Spleen (tissue), 11 donors: ENCODE measurements around the gene SH2D7. TPM values are rescaled to one million over a fixed set of nuclear protein-coding genes. Genes with fewer than 3 reads are reported as not detected.

Experiments used
- DNase-seq: peaks from one replicate; pipeline ENCODE4 v3.0.0-alpha.2; 2020
- H3K27ac ChIP-seq, 8 donors: fragments of 200-600 bp; sonication (generic) in 7 of 8; 1 replicate in 4 of 8; 2 replicates in 4 of 8; pipeline versions ENCODE4 v1.5.0 to v1.8.0; 2016 to 2021; ENCODE audit warnings: inconsistent platforms in 4 of 8, mild to moderate bottlenecking in 4 of 8, moderate library complexity in 1 of 8
- H3K27me3 ChIP-seq, 7 donors: fragments of 200-600 bp; sonication (generic) in 6 of 7; replicated peaks in 1 of 7; 1 replicate in 4 of 7; 2 replicates in 3 of 7; pipeline versions ENCODE4 v1.5.0 to v1.8.0; 2016 to 2021; ENCODE audit warnings: inconsistent platforms in 3 of 7, mild to moderate bottlenecking in 1 of 7
- H3K36me3 ChIP-seq, 6 donors: fragments of 200-600 bp; sonication (generic) in 5 of 6; 1 replicate in 4 of 6; 2 replicates in 2 of 6; pipeline versions ENCODE4 v1.5.0 to v1.8.0; 2016 to 2021; ENCODE audit warnings: inconsistent platforms in 2 of 6
- H3K4me1 ChIP-seq, 6 donors: fragments of 200-600 bp; sonication (generic) in 5 of 6; 1 replicate in 3 of 6; 2 replicates in 3 of 6; pipeline versions ENCODE4 v1.5.0 to v1.8.0; 2016 to 2021; ENCODE audit warnings: inconsistent platforms in 3 of 6
- H3K4me3 ChIP-seq, 8 donors: fragments of 200-600 bp; sonication (generic) in 7 of 8; 1 replicate in 4 of 8; 2 replicates in 4 of 8; pipeline versions ENCODE4 v1.5.0 to v1.8.0; 2016 to 2021; ENCODE audit warnings: inconsistent platforms in 4 of 8, mild to moderate bottlenecking in 4 of 8, moderate library complexity in 2 of 8
- H3K9me3 ChIP-seq, 8 donors: fragments of 200-600 bp; sonication (generic) in 7 of 8; 1 replicate in 4 of 8; 2 replicates in 4 of 8; pipeline versions ENCODE4 v1.5.0 to v1.8.0; 2016 to 2021; ENCODE audit warnings: inconsistent platforms in 4 of 8
- CTCF ChIP-seq, 11 experiments: fragments of 200-600 bp in 7 of 11; fragments of 450-650 bp in 4 of 11; sonication (generic) in 4 of 11; IDR thresholded peaks in 8 of 11; conservative IDR thresholded peaks in 3 of 11; 1 replicate in 7 of 11; 2 replicates in 4 of 11; pipeline versions ENCODE4 v1.4.0 to v1.8.0; 2016 to 2021; ENCODE audit warnings: antibody characterized with exemption in 11 of 11, inconsistent platforms in 4 of 11, mild to moderate bottlenecking in 1 of 11
- POLR2A ChIP-seq, 3 donors: fragments of 450-650 bp; IDR thresholded peaks; one replicate each; pipeline ENCODE4 v1.5.1; 2017; ENCODE audit warnings: antibody characterized with exemption in 3 of 3, mild to moderate bottlenecking in 1 of 3
- POLR2AphosphoS5 ChIP-seq, 3 donors: sonication (generic); formaldehyde crosslinking; IDR thresholded peaks; one replicate each; pipeline ENCODE4 v1.5.1; 2017; ENCODE audit warnings: antibody characterized with exemption in 3 of 3
- WGBS, 5 donors: extraction: QIAGEN DNeasy Blood & Tissue Kit in 3 of 5; methylation state at CpG; one replicate each; pipeline versions ENCODE4 v1.1.5 to v1.1.7; 2013 to 2018; 5-methylcytosine and 5-hydroxymethylcytosine counted together
- intact Hi-C: fragments of 100-400 bp; cut with DNase I; formaldehyde crosslinking; loops from one replicate; pipeline ENCODE4 v1.15.0; 2023; ENCODE audit warnings: low total_unique reads
- polyA plus RNA-seq, 3 donors: library from polyadenylated mRNA; stranded (reverse); fragments of 200-250 nt; gene quantifications; one replicate each; pipeline ENCODE4 v1.2.1, GENCODE V29; 2013
- total RNA-seq, 7 donors: library from RNA; depleted of rRNA in 3 of 7; stranded (reverse); fragments of >200 nt in 3 of 7; fragmentation: NEBNext Ultra II Directional in 4 of 7; extraction: Animal tissue kit (Norgen Biotek cat#: 25700) in 4 of 7; gene quantifications; one replicate each; pipeline versions ENCODE4 v1.1.0 to v1.2.1, GENCODE V29; 2016 to 2021
- donor health status: healthy with polysubstance abuse.
- donor health status: DM: no; HTN: no; CAD: no; lungs with moderate emphysema.
- donor health status: DM: no; HTN: no; CAD: no.
- donor health status: Bipolar disorder and iron deficiency.
- donor health status: healthy.
- donor health status: DM: no; HTN: no; CAD: no.
- donor health status: DM: yes; HTN: yes; CAD: no.

The SH2D7 gene
- total and polyA plus RNA-seq, 10 donors = not detected

- no peak for DNase-seq
- Histone ChIP-seq H3K4me1 (no peaks in the 10 kb centered on the region), H3K9me3 (no peaks in the 10 kb centered on the region), H3K4me3 (no peak overlapping the region), H3K27me3 (no peaks in the 10 kb centered on the region), H3K36me3 (no peaks in the 10 kb centered on the region), H3K27ac (no peak overlapping the region)
- intact Hi-C loops = no loop called here
- 87 to 98% (median 89%) methylated on average over 5 of the region's 5 CpGs for WGBS, 5 donors
- no peak for TF ChIP-seq CTCF (IDR thresholded peaks at IDR 0.05 in 8 of 11, conservative IDR thresholded peaks at IDR 0.05 in 3 of 11)
- TF ChIP-seq POLR2AphosphoS5 (IDR thresholded peaks at IDR 0.05) = no peak
- TF ChIP-seq POLR2A (IDR thresholded peaks at IDR 0.05) = no peak
These were observed 47.2 kb downstream of the SH2D7 start for GRCh38 chr15:78139578-78139977.

- no peak for DNase-seq
- H3K4me3 ChIP-seq = no peak overlapping the region
- TF ChIP-seq CTCF (IDR thresholded peaks at IDR 0.05 in 8 of 11, conservative IDR thresholded peaks at IDR 0.05 in 3 of 11) = no peak
- no peak for TF ChIP-seq POLR2AphosphoS5 (IDR thresholded peaks at IDR 0.05)
- no peak for TF ChIP-seq POLR2A (IDR thresholded peaks at IDR 0.05)
- no peaks in the 10 kb centered on the region for H3K27me3 ChIP-seq
- no peaks in the 10 kb centered on the region for H3K9me3 ChIP-seq
- intact Hi-C loops = no loop called here
- H3K27ac ChIP-seq = no peak overlapping the region
- H3K4me1 ChIP-seq = no peaks in the 10 kb centered on the region
- H3K36me3 ChIP-seq = no peaks in the 10 kb centered on the region
These were observed 47.9 kb downstream of the SH2D7 start for GRCh38 chr15:78140292-78140691.

- no peak for TF ChIP-seq POLR2AphosphoS5 (IDR thresholded peaks at IDR 0.05)
- TF ChIP-seq CTCF (IDR thresholded peaks at IDR 0.05 in 8 of 11, conservative IDR thresholded peaks at IDR 0.05 in 3 of 11) = no peak
- no peak for TF ChIP-seq POLR2A (IDR thresholded peaks at IDR 0.05)
- intact Hi-C loops = no loop called here
- Histone ChIP-seq H3K27me3 (no peaks in the 10 kb centered on the region), H3K36me3 (no peaks in the 10 kb centered on the region), H3K9me3 (no peaks in the 10 kb centered on the region), H3K27ac (no peak overlapping the region), H3K4me1 (no peaks in the 10 kb centered on the region), H3K4me3 (no peak overlapping the region)
- no peak for DNase-seq
- 74 to 90% (median 86%) methylated on average over 3 of the region's 3 CpGs for WGBS, 5 donors
These were observed 50.0 kb downstream of the SH2D7 start for GRCh38 chr15:78142332-78142731.

GRCh38 chr15:78146425-78147154, 54.2 kb downstream of the SH2D7 start:
- no peaks in the 10 kb centered on the region for H3K9me3 ChIP-seq
- intact Hi-C loops = no loop called here
- H3K36me3 ChIP-seq = no peaks in the 10 kb centered on the region
- H3K27me3 ChIP-seq = no peaks in the 10 kb centered on the region
- TF ChIP-seq POLR2AphosphoS5 (IDR thresholded peaks at IDR 0.05) (no peak), CTCF (IDR thresholded peaks at IDR 0.05 in 8 of 11, conservative IDR thresholded peaks at IDR 0.05 in 3 of 11) (no peak), POLR2A (IDR thresholded peaks at IDR 0.05) (no peak)
- no peak overlapping the region for H3K27ac ChIP-seq
- peaks cover 13 to 35% (median 26%) of the 10 kb centered on the region in 6 donors for H3K4me1 ChIP-seq
- H3K4me3 ChIP-seq = no peak overlapping the region
- no peak for DNase-seq
- WGBS, 5 donors = 89 to 92% (median 91%) methylated on average over 4 of the region's 4 CpGs
